B cell (primary cell): ENCODE data around the gene NUB1. TPM values are rescaled to one million over a fixed set of nuclear protein-coding genes. Genes with fewer than 3 reads are reported as not detected.

Source experiments
- ATAC-seq: fragments of 200-7000 bp; cut with Tn5 transposase; one replicate; pipeline ENCODE4 v1.10.0; 2021; ENCODE audit warnings: low read depth, mild to moderate bottlenecking, moderate number of reproducible peaks, moderate library complexity
- CTCF ChIA-PET: fragments of 350-600 bp; sonication (Branson Sonifier 250); formaldehyde crosslinking; loops from one replicate; lab custom pipeline; 2021; ENCODE audit warnings: antibody characterized with exemption, inconsistent platforms; lab: Charles Lee
- POLR2A ChIA-PET: fragments of 350-600 bp; sonication (Branson Sonifier 250); formaldehyde crosslinking; loops from one replicate; lab custom pipeline; 2021; ENCODE audit warnings: antibody characterized with exemption; lab: Charles Lee
- DNase-seq: peaks from one replicate; pipeline ENCODE4 v3.0.0; 2013
- H2AFZ ChIP-seq: 2 replicates; pipeline ENCODE4 v1.6.1; 2012; ENCODE audit warnings: mild to moderate bottlenecking, low read depth, low read length; ENCODE audit not compliant: insufficient read depth, poor library complexity, severe bottlenecking
- H3K27ac ChIP-seq, 2 donors: 1 replicate in 1 of 2; 2 replicates in 1 of 2; pipeline ENCODE4 v1.5.1; 2012 to 2013; ENCODE audit warnings: low read length in 2 of 2, mild to moderate bottlenecking in 2 of 2, moderate library complexity in 1 of 2
- H3K27me3 ChIP-seq, 4 experiments: fragments of 200-600 bp in 1 of 4; sonication (generic) in 1 of 4; replicated peaks in 1 of 4; 1 replicate in 2 of 4; 2 replicates in 2 of 4; pipeline versions ENCODE4 v1.6.1 to v1.7.0; 2013 to 2016; ENCODE audit warnings: low read length in 3 of 4, mild to moderate bottlenecking in 2 of 4, mixed read lengths in 1 of 4, moderate library complexity in 1 of 4; ENCODE audit not compliant: insufficient read depth in 4 of 4, control insufficient read depth in 3 of 4; ENCODE audit errors: control extremely low read depth in 1 of 4
- H3K36me3 ChIP-seq, 2 experiments: replicated peaks in 1 of 2; 1 replicate in 1 of 2; 2 replicates in 1 of 2; pipeline versions ENCODE4 v1.6.1 to v1.7.1; 2013; ENCODE audit warnings: low read length in 1 of 2; ENCODE audit not compliant: insufficient read depth in 2 of 2, control insufficient read depth in 1 of 2; ENCODE audit errors: control extremely low read depth in 1 of 2, extremely low read depth in 1 of 2
- H3K4me1 ChIP-seq, 2 donors: fragments of 200-600 bp in 1 of 2; sonication (generic) in 1 of 2; 1 replicate in 1 of 2; 2 replicates in 1 of 2; pipeline versions ENCODE4 v1.5.1 to v1.6.1; 2013 to 2017; ENCODE audit warnings: low read length in 2 of 2; ENCODE audit not compliant: control insufficient read depth in 2 of 2, insufficient read depth in 2 of 2
- H3K4me2 ChIP-seq: replicated peaks from 2 replicates; pipeline ENCODE3; 2012; ENCODE audit warnings: mild to moderate bottlenecking, low read depth, low read length; ENCODE audit not compliant: poor library complexity, severe bottlenecking
- H3K4me3 ChIP-seq, 5 experiments: fragments of 200-600 bp in 1 of 5; sonication (generic) in 1 of 5; 1 replicate in 3 of 5; 2 replicates in 2 of 5; pipeline versions ENCODE4 v1.5.1 to v1.7.0; 2011 to 2016; ENCODE audit warnings: low read length in 4 of 5, mild to moderate bottlenecking in 4 of 5, low read depth in 2 of 5, control low read depth in 1 of 5, moderate library complexity in 1 of 5; ENCODE audit not compliant: insufficient read depth in 1 of 5; ENCODE audit errors: control extremely low read depth in 1 of 5, extremely low read depth in 1 of 5
- H3K79me2 ChIP-seq: fragments of 200-600 bp; sonication (generic); one replicate; pipeline ENCODE4 v1.6.0; 2016; ENCODE audit warnings: low read length; ENCODE audit not compliant: control insufficient read depth, insufficient read depth
- H3K9ac ChIP-seq: fragments of 200-600 bp; sonication (generic); 2 replicates; pipeline ENCODE4 v1.6.1; 2017; ENCODE audit warnings: mild to moderate bottlenecking, low read length, moderate library complexity
- H3K9me3 ChIP-seq, 3 donors: one replicate each; pipeline versions ENCODE4 v1.6.1 to v1.7.1; 2013; ENCODE audit warnings: low read length in 2 of 3; ENCODE audit not compliant: control insufficient read depth in 2 of 3, insufficient read depth in 1 of 3; ENCODE audit errors: control extremely low read depth in 1 of 3
- H4K20me1 ChIP-seq: 2 replicates; pipeline ENCODE4 v1.6.0; 2012; ENCODE audit warnings: mild to moderate bottlenecking, low read length; ENCODE audit not compliant: insufficient read depth, control insufficient read depth, poor library complexity, severe bottlenecking
- H3K27ac Mint-ChIP-seq: one replicate; pipeline ENCODE4 v1.8.0; 2021; ENCODE audit warnings: mixed read lengths
- H3K27me3 Mint-ChIP-seq: one replicate; pipeline ENCODE4 v1.8.0; 2021; ENCODE audit warnings: mixed read lengths
- H3K4me1 Mint-ChIP-seq: one replicate; pipeline ENCODE4 v1.8.0; 2021; ENCODE audit warnings: mixed read lengths
- H3K4me3 Mint-ChIP-seq: one replicate; pipeline ENCODE4 v1.8.0; 2021; ENCODE audit warnings: mixed read lengths
- H3K9me3 Mint-ChIP-seq: one replicate; pipeline ENCODE4 v1.8.0; 2022; ENCODE audit warnings: mixed read lengths; ENCODE audit not compliant: insufficient read depth
- EZH2 ChIP-seq: IDR thresholded peaks from 2 replicates; pipeline ENCODE4 v1.6.1; 2012; ENCODE audit warnings: borderline replicate concordance, low read depth, mild to moderate bottlenecking, moderate library complexity, low read length; ENCODE audit not compliant: insufficient read depth, poor library complexity, severe bottlenecking
- WGBS: methylation state at CpG from one replicate; pipeline ENCODE4 v1.1.5; 2013; ENCODE audit warnings: missing lambda C conversion rate; ENCODE audit not compliant: insufficient coverage; 5-methylcytosine and 5-hydroxymethylcytosine counted together
- intact Hi-C: fragments of 100-400 bp; cut with micrococcal nuclease; formaldehyde crosslinking; loops from one replicate; pipeline ENCODE4 v1.10.0; 2022
- polyA plus RNA-seq: library from polyadenylated mRNA; depleted of rRNA; stranded (reverse); fragments of >200 nt; gene quantifications from 2 replicates; pipeline ENCODE4 v1.2.3, GENCODE V29; 2012
- total RNA-seq, 2 donors: library from RNA; stranded (reverse); fragments of 120-200 nt in 1 of 2; gene quantifications; 1 replicate in 1 of 2; 2 replicates in 1 of 2; pipeline versions ENCODE4 v1.2.3 to v1.2.4, GENCODE V29; 2013 to 2022
- TF ChIP-seq, protein P1 (sequence below): fragments of 200-600 bp; IDR thresholded peaks from one replicate; pipeline ENCODE4 v1.8.0; 2022; ENCODE audit warnings: antibody characterized with exemption, mild to moderate bottlenecking

Gene NUB1
- total and polyA plus RNA-seq, 2 donors (not counting 1 experiment from before 2014, with no cell fraction given), result 55.0 to 104 TPM

DNA sequence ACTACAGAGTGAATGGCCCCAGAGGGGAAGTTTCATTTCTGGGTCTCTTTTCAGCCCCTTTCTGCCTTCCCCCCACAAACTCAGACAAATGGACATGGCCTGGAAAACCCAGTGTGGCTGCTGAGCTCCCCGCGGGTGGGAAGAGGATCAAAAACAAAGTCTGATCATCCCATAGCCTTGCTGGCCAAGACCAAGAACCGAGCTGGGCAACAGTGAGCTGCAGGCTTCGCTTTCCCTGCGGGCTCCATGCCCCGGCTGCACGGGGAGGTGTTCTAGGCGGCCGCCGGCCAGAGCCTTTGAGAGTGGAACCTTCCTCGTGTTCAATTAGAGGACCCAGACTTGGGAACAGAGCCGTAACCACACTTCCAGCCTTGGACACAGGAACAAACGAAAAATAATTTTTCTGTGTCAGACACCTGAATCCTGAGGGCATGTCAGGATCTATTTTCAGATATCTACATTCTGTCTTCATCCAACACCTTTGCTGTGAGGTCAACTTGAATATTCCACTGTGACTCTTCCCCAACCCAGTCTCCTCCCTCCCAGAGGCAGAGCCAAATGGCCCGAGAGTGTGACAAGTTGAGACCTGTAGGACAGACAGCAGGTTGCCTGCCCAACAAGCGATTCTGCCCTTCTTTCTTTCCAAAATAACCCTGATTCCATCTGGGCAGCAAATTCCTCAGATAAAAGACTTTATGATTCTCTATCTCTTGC, 42.2 kb downstream of the NUB1 start:
- ChIA-PET POLR2A (interaction anchor here (0.6 kb wide), 1 partner anchor 244 kb away, joined by 4 read pairs; no protein-coding TSS in a partner anchor), CTCF (interaction anchor here (0.9 to 2.2 kb wide), 4 partner anchors 15 to 68 kb away, joined by 3 to 9 read pairs (median 4); no protein-coding TSS in a partner anchor)
- no peaks in the 10 kb centered on the region for H3K36me3 ChIP-seq
- Mint-ChIP-seq H3K27me3 (peaks cover 10% of the 10 kb centered on the region), H3K9me3 (no peaks in the 10 kb centered on the region), H3K4me3 (no peak overlapping the region), H3K4me1 (peaks cover 23% of the 10 kb centered on the region), H3K27ac (no peak overlapping the region)
- no peak overlapping the region for H3K27ac ChIP-seq
- peaks cover 0 to 12% (median 6%) of the 10 kb centered on the region in 4 experiments for H3K27me3 ChIP-seq
- no peak for DNase-seq
- H3K79me2 ChIP-seq, result no peaks in the 10 kb centered on the region
- H2AFZ ChIP-seq, result no peak overlapping the region
- intact Hi-C loops, result no loop called here
- WGBS, result 94% methylated on average over 15 of the region's 15 CpGs
- H3K4me1 ChIP-seq, result peaks cover 18 to 23% of the 10 kb centered on the region in 2 donors
- no peak for TF ChIP-seq EZH2
- TF ChIP-seq, protein P1, sequence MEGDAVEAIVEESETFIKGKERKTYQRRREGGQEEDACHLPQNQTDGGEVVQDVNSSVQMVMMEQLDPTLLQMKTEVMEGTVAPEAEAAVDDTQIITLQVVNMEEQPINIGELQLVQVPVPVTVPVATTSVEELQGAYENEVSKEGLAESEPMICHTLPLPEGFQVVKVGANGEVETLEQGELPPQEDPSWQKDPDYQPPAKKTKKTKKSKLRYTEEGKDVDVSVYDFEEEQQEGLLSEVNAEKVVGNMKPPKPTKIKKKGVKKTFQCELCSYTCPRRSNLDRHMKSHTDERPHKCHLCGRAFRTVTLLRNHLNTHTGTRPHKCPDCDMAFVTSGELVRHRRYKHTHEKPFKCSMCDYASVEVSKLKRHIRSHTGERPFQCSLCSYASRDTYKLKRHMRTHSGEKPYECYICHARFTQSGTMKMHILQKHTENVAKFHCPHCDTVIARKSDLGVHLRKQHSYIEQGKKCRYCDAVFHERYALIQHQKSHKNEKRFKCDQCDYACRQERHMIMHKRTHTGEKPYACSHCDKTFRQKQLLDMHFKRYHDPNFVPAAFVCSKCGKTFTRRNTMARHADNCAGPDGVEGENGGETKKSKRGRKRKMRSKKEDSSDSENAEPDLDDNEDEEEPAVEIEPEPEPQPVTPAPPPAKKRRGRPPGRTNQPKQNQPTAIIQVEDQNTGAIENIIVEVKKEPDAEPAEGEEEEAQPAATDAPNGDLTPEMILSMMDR, result no peak
- no peak for ATAC-seq
- H3K9me3 ChIP-seq, result peaks cover 0 to 14% (median 0%) of the 10 kb centered on the region in 3 donors
- H3K9ac ChIP-seq, result no peak overlapping the region
- H3K4me2 ChIP-seq, result no peak overlapping the region
- H3K4me3 ChIP-seq, result no peak overlapping the region
- H4K20me1 ChIP-seq, result no peaks in the 10 kb centered on the region

DNA sequence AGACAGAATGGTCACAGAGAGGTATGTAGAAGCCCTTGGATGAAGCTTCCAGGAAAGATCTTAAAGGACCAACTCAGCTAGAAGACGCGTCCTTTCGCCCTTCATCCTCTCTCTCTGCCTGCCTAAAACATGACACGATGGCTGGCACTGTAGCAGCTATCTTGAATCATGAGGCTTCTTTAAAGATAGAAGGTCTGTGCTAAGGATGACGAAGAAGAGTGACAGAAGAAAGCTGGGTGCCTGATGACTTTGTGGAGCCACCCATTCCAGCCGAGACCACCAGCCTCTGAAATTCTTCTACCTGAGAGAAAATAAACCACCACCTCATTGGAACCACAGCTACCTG, 42.7 kb downstream of the NUB1 start:
- WGBS, result 100% methylated on average over 2 of the region's 6 CpGs
- Histone ChIP-seq H3K4me2 (no peak overlapping the region), H4K20me1 (no peaks in the 10 kb centered on the region), H3K79me2 (no peaks in the 10 kb centered on the region), H3K9ac (no peak overlapping the region), H2AFZ (no peak overlapping the region), H3K4me3 (no peak overlapping the region), H3K36me3 (no peaks in the 10 kb centered on the region), H3K9me3 (peaks cover 0 to 14% (median 0%) of the 10 kb centered on the region in 3 donors), H3K4me1 (peaks cover 18 to 23% of the 10 kb centered on the region in 2 donors), H3K27me3 (peaks cover 0 to 12% (median 6%) of the 10 kb centered on the region in 4 experiments), H3K27ac (no peak overlapping the region)
- Mint-ChIP-seq H3K4me3 (no peak overlapping the region), H3K4me1 (peaks cover 21% of the 10 kb centered on the region), H3K27me3 (peaks cover 10% of the 10 kb centered on the region), H3K9me3 (no peaks in the 10 kb centered on the region), H3K27ac (peak overlapping the region; percentile 15)
- TF ChIP-seq EZH2, result no peak
- TF ChIP-seq, protein P1, result no peak
- ChIA-PET POLR2A (no interaction called here), CTCF (interaction anchor here (1.0 to 1.7 kb wide), 2 partner anchors 15 to 69 kb away, joined by 3 to 4 read pairs; no protein-coding TSS in a partner anchor)
- intact Hi-C loops, result no loop called here
- DNase-seq, result no peak
- no peak for ATAC-seq
